NCI-H1105 treated with DMSO at 0.1 percent for 48 hours (cell line): ENCODE data around the gene CISH.
A peak's percentile ranks its signal among the peaks of the same experiment; 100 is the strongest.

Source experiments
- DNase-seq: peaks from one replicate; lab custom pipeline; 2025; lab: John Stamatoyannopoulos, UW

Gene CISH

GRCh38 chr3:50571486-50571885 lies 40.1 kb downstream of the CISH start:
- DNase-seq: no peak

GRCh38 chr3:50570508-50571279 lies 40.9 kb downstream of the CISH start:
- DNase-seq: no peak

- peak; percentile 71 for DNase-seq
These were observed 42.4 kb downstream of the CISH start, which contains the start of gene HEMK1 for GRCh38 chr3:50568947-50569749. HEMK1 (plus strand) TSS chr3:50569522; CDS start chr3:50571105, 1,583 bp downstream.

- peak; percentile 49 for DNase-seq
These were observed 44.0 kb downstream of the CISH start, which contains the start of gene C3orf18 for GRCh38 chr3:50567386-50568167. C3orf18 (minus strand) TSS chr3:50567747; CDS start chr3:50565699, 2,048 bp downstream.

- no peak for DNase-seq
These were observed 44.6 kb downstream of the CISH start for GRCh38 chr3:50567011-50567385.

GRCh38 chr3:50564321-50564720 lies 47.3 kb downstream of the CISH start:
- no peak for DNase-seq

- DNase-seq: no peak
These were observed 47.7 kb downstream of the CISH start for GRCh38 chr3:50563867-50564266.

- DNase-seq: no peak
These were observed 48.7 kb downstream of the CISH start for GRCh38 chr3:50562861-50563260.

GRCh38 chr3:50559702-50560101 lies 51.9 kb downstream of the CISH start:
- DNase-seq: no peak

GRCh38 chr3:50557915-50558314 lies 53.7 kb downstream of the CISH start:
- no peak for DNase-seq

GRCh38 chr3:50557106-50557505 lies 54.5 kb downstream of the CISH start:
- DNase-seq: no peak
